A549 (cell line): ENCODE measurements around the gene SLCO1C1. TPM values are rescaled to one million over a fixed set of nuclear protein-coding genes. Genes with fewer than 3 reads are reported as not detected.
A peak's percentile ranks its signal among the peaks of the same experiment; 100 is the strongest.

Source experiments
- ATAC-seq, 2 experiments: fragments of 200-7000 bp in 1 of 2; fragments of >200 bp in 1 of 2; cut with Nextera tagmentation in 1 of 2; cut with Tn5 transposase in 1 of 2; 3 replicates each; pipeline versions ENCODE4 v1.8.0 to v1.9.1; 2018 to 2020; ENCODE audit warnings: mild to moderate bottlenecking in 1 of 2, moderate library complexity in 1 of 2
- CTCF ChIA-PET: fragments of 300-600 bp; sonication (Branson Sonifier 250); formaldehyde crosslinking; extraction: SDS; loops from one replicate; lab custom pipeline; 2021; ENCODE audit warnings: antibody characterized with exemption, inconsistent platforms; lab: Yijun Ruan, JAX
- POLR2A ChIA-PET: fragments of 350-600 bp; formaldehyde crosslinking; extraction: SDS; loops from one replicate; lab custom pipeline; 2021; ENCODE audit warnings: antibody characterized with exemption, inconsistent platforms; lab: Yijun Ruan, JAX
- DNase-seq, 2 experiments: peaks; one replicate each; pipeline versions ENCODE4 v3.0.0 to v3.0.0-alpha.2; 2011 to 2016; ENCODE audit warnings: low read depth in 1 of 2, low spot score in 1 of 2
- FAIRE-seq: peaks from 2 replicates; lab custom pipeline; 2011; peaks lifted over from hg19 to GRCh38; lab: Jason Lieb, UNC
- H3K27ac ChIP-seq, 2 experiments: fragments of >200 bp; sonication (Bioruptor Twin); formaldehyde crosslinking; 3 replicates each; pipeline ENCODE4 v1.5.1; 2016 to 2017
- H3K4me1 ChIP-seq: fragments of >200 bp; sonication (Bioruptor Twin); formaldehyde crosslinking; 3 replicates; pipeline ENCODE4 v1.6.1; 2016
- H3K4me2 ChIP-seq: fragments of >200 bp; sonication (Bioruptor Twin); formaldehyde crosslinking; 3 replicates; pipeline ENCODE4 v1.6.1; 2016
- H3K4me3 ChIP-seq: fragments of >200 bp; sonication (Bioruptor Twin); formaldehyde crosslinking; 3 replicates; pipeline ENCODE4 v1.5.1; 2016
- H3K9me3 ChIP-seq: fragments of >200 bp; sonication (Bioruptor Twin); formaldehyde crosslinking; 3 replicates; pipeline ENCODE4 v1.6.1; 2016
- ATOH8 ChIP-seq: fragments of 250-450 bp; sonication (Bioruptor Pico); IDR thresholded peaks from 2 replicates; pipeline ENCODE4 v1.5.0; 2020; ENCODE audit warnings: low read depth, mild to moderate bottlenecking, moderate library complexity
- CBX8 ChIP-seq: fragments of 200-600 bp; sonication (generic); IDR thresholded peaks from 2 replicates; pipeline ENCODE4 v1.6.1; 2016
- CTCF ChIP-seq: fragments of >200 bp; sonication (Bioruptor Twin); formaldehyde crosslinking; IDR thresholded peaks from 3 replicates; pipeline ENCODE4 v1.5.1; 2016
- EHMT2 ChIP-seq: fragments of 200-600 bp; sonication (generic); IDR thresholded peaks from 2 replicates; pipeline ENCODE4 v1.6.1; 2016; ENCODE audit warnings: antibody characterized with exemption, low read depth, mild to moderate bottlenecking, moderate library complexity
- FOSL2 ChIP-seq, 2 experiments: fragments of 450-650 bp in 1 of 2; fragments of >200 bp in 1 of 2; sonication (Bioruptor Twin) in 1 of 2; formaldehyde crosslinking; IDR thresholded peaks; 2 replicates each; pipeline versions ENCODE4 v1.5.0 to v1.6.1; 2016 to 2020; ENCODE audit warnings: mild to moderate bottlenecking in 1 of 2, moderate library complexity in 1 of 2
- HMGXB4 ChIP-seq: fragments of 250-450 bp; sonication (Bioruptor Pico); IDR thresholded peaks from 2 replicates; pipeline ENCODE4 v1.5.0; 2021; ENCODE audit warnings: mild to moderate bottlenecking, moderate library complexity, borderline replicate concordance
- JUN ChIP-seq, 2 experiments: fragments of >200 bp; sonication (Bioruptor Twin); formaldehyde crosslinking; IDR thresholded peaks; 2 replicates in 1 of 2; 3 replicates in 1 of 2; pipeline ENCODE4 v1.6.1; 2016 to 2017
- JUNB ChIP-seq: fragments of >200 bp; sonication (Bioruptor Twin); formaldehyde crosslinking; IDR thresholded peaks from 2 replicates; pipeline ENCODE4 v1.6.1; 2016
- MAFK ChIP-seq: fragments of 450-650 bp; IDR thresholded peaks from 2 replicates; pipeline ENCODE4 v1.6.1; 2014; ENCODE audit not compliant: partially characterized antibody
- MAX ChIP-seq: IDR thresholded peaks from 2 replicates; pipeline ENCODE4 v1.6.1; 2012
- MYC ChIP-seq: IDR thresholded peaks from 2 replicates; pipeline ENCODE4 v1.6.1; 2012; ENCODE audit warnings: mild to moderate bottlenecking, inconsistent platforms, low read length, improper control_type of control experiment, borderline replicate concordance
- NPAS2 ChIP-seq: fragments of 250-450 bp; sonication (Bioruptor Pico); IDR thresholded peaks from 2 replicates; pipeline ENCODE4 v1.8.0; 2022; ENCODE audit warnings: mild to moderate bottlenecking, moderate library complexity, borderline replicate concordance
- NR3C1 ChIP-seq: fragments of >200 bp; sonication (Bioruptor Twin); formaldehyde crosslinking; IDR thresholded peaks from 3 replicates; pipeline ENCODE4 v1.6.1; 2017
- RARB ChIP-seq: fragments of 250-450 bp; sonication (Bioruptor Pico); IDR thresholded peaks from 2 replicates; pipeline ENCODE4 v1.8.0; 2021; ENCODE audit warnings: mild to moderate bottlenecking, moderate library complexity
- RCOR1 ChIP-seq: fragments of 150-350 bp; IDR thresholded peaks from 2 replicates; pipeline ENCODE4 v1.6.1; 2014; ENCODE audit warnings: antibody characterized with exemption, low read length, low read depth
- REST ChIP-seq: fragments of 200-600 bp; sonication (generic); IDR thresholded peaks from 2 replicates; pipeline ENCODE4 v1.6.1; 2016; ENCODE audit warnings: antibody characterized with exemption, mild to moderate bottlenecking, moderate library complexity
- ZNF302 ChIP-seq: fragments of 250-450 bp; sonication (Bioruptor Pico); IDR thresholded peaks from 2 replicates; pipeline ENCODE4 v1.9.0; 2021; ENCODE audit warnings: inconsistent platforms, mild to moderate bottlenecking, moderate library complexity
- WGBS: methylation state at CpG from one replicate; pipeline ENCODE4 v1.1.6; 2017; ENCODE audit errors: missing lambda C conversion rate; 5-methylcytosine and 5-hydroxymethylcytosine counted together
- polyA plus RNA-seq, 4 experiments: library from polyadenylated mRNA; depleted of rRNA in 3 of 4; stranded (reverse); fragments of >200 nt; fragmentation: RNase III in 1 of 4; extraction: RNeasy Plus Mini Kit Qiagen cat#74134 plus additional on column Dnase treatment in 1 of 4; gene quantifications; 2 replicates in 3 of 4; 3 replicates in 1 of 4; pipeline ENCODE4 v1.2.3, GENCODE V29; 2011 to 2017

Gene SLCO1C1
- polyA plus RNA-seq, 2 of the 4 experiments (the other 2 are of a cell fraction), result 0.05 to 0.06 TPM

- H3K4me2 ChIP-seq, result no peak overlapping the region
- no peak for DNase-seq
- TF ChIP-seq ATOH8 (CRISPR knock-in tag), result no peak
- no peak for TF ChIP-seq ZNF302 (CRISPR knock-in tag)
- TF ChIP-seq NR3C1, result no peak
- TF ChIP-seq NPAS2 (CRISPR knock-in tag), result no peak
- no peak for TF ChIP-seq RCOR1
- TF ChIP-seq MAFK, result no peak
- no peak for TF ChIP-seq CBX8
- TF ChIP-seq REST, result no peak
- TF ChIP-seq JUNB, result no peak
- TF ChIP-seq EHMT2, result no peak
- TF ChIP-seq MAX, result no peak
- no peak for TF ChIP-seq MYC
- TF ChIP-seq HMGXB4 (CRISPR knock-in tag), result no peak
- TF ChIP-seq JUN (IDR thresholded peaks at IDR 0.05), result no peak
- TF ChIP-seq FOSL2 (IDR thresholded peaks at IDR 0.05), result no peak
- TF ChIP-seq FOSL2 (CRISPR knock-in tag; IDR thresholded peaks at IDR 0.05), result no peak
- TF ChIP-seq CTCF, result no peak
These were observed 105.0 kb downstream of the SLCO1C1 start for GRCh38 chr12:20800160-20800559.

GRCh38 chr12:20801035-20801434 is 105.9 kb downstream of the SLCO1C1 start:
- ATAC-seq, result no peak
- POLR2A ChIA-PET, result no interaction called here
- no peak for DNase-seq
- no peak overlapping the region for H3K4me3 ChIP-seq
- no peak for FAIRE-seq
- H3K4me1 ChIP-seq, result no peaks in the 10 kb centered on the region
- H3K27ac ChIP-seq, result no peak overlapping the region
- H3K4me2 ChIP-seq, result no peak overlapping the region
- TF ChIP-seq MAFK (peak; percentile 63), RARB (CRISPR knock-in tag) (no peak)
- no peaks in the 10 kb centered on the region for H3K9me3 ChIP-seq
- CTCF ChIA-PET, result no interaction called here

More at GRCh38 chr12:20800160-20800559, 105.0 kb downstream of the SLCO1C1 start:
- 92% methylated on average over 1 of the region's 1 CpG for WGBS
- H3K4me1 ChIP-seq, result no peaks in the 10 kb centered on the region
- ATAC-seq (no peak), FAIRE-seq (no peak)
- POLR2A ChIA-PET, result no interaction called here
- CTCF ChIA-PET, result no interaction called here
- H3K9me3 ChIP-seq, result no peaks in the 10 kb centered on the region
- H3K4me3 ChIP-seq, result no peak overlapping the region
- no peak overlapping the region for H3K27ac ChIP-seq

Other genes with a start within 250 kb of the SLCO1C1 start
- 52.3 and 73.8 TPM in 2 replicates for gene SLCO1B3, start 115.4 kb downstream of the SLCO1C1 start, polyA plus RNA-seq (2011; rRNA removed)
- gene SLCO1B3, start 115.4 kb downstream of the SLCO1C1 start, polyA plus RNA-seq (2017; fragmentation: RNase III; extraction: RNeasy Plus Mini Kit Qiagen cat#74134 plus additional on column Dnase treatment), result 19.9 to 25.6 TPM (median 21.3 TPM) in 3 replicates